K562 (cell line): Measurements from ENCODE around the gene STK26. TPM values are rescaled to one million over a fixed set of nuclear protein-coding genes. Genes with fewer than 3 reads are reported as not detected.

ENCODE experiments used
- ATAC-seq: fragments of 200-7000 bp; cut with Tn5 transposase; 3 replicates; pipeline ENCODE4 v1.9.1; 2020; ENCODE audit warnings: moderate library complexity
- BruUV-seq: library from RNA; stranded (reverse); fragments of 400-500 nt; replicated peaks from 2 replicates; lab custom pipeline; 2021; lab: Mats Ljungman, UMichigan
- CTCF ChIA-PET: fragments of 300-600 bp; formaldehyde crosslinking; extraction: SDS; loops from one replicate; lab custom pipeline; 2021; ENCODE audit warnings: low intra/inter-chr PET ratio; lab: Yijun Ruan, JAX
- POLR2A ChIA-PET: fragments of 300-600, 350-650 bp; sonication (Branson Sonifier 250); formaldehyde crosslinking; extraction: SDS; loops from one replicate; lab custom pipeline; 2021; ENCODE audit warnings: antibody characterized with exemption, inconsistent platforms; lab: Yijun Ruan, JAX
- DNase-seq, 4 experiments: peaks; one replicate each; pipeline versions ENCODE4 v3.0.0 to v3.0.0-alpha.2; 2011 to 2018; ENCODE audit warnings: low spot score in 3 of 4, mixed read lengths in 3 of 4; ENCODE audit errors: extremely low read depth in 1 of 4
- FAIRE-seq: peaks from 2 replicates; lab custom pipeline; 2011; peaks lifted over from hg19 to GRCh38; lab: Jason Lieb, UNC
- H2AFZ ChIP-seq: 2 replicates; pipeline ENCODE4 v1.6.0; 2011; ENCODE audit warnings: low read depth, low read length, control low read depth, inconsistent platforms
- H3K27ac ChIP-seq: fragments of 200-600 bp; 3 replicates; pipeline ENCODE4 v1.8.0; 2011; ENCODE audit warnings: low read depth, mild to moderate bottlenecking, control low read depth, inconsistent platforms, low read length, moderate library complexity, mixed read lengths; ENCODE audit errors: extremely low read depth
- H3K27me3 ChIP-seq, 2 experiments: fragments of 300-600 bp in 1 of 2; 2 replicates in 1 of 2; 3 replicates in 1 of 2; pipeline versions ENCODE4 v1.6.0 to v1.8.0; 2011; ENCODE audit warnings: inconsistent platforms in 2 of 2, low read length in 2 of 2, mild to moderate bottlenecking in 1 of 2, mixed read lengths in 1 of 2, moderate library complexity in 1 of 2; ENCODE audit not compliant: control insufficient read depth in 2 of 2, insufficient read depth in 2 of 2
- H3K36me3 ChIP-seq: fragments of 300-600 bp; 3 replicates; pipeline ENCODE4 v1.8.0; 2011; ENCODE audit warnings: mild to moderate bottlenecking, low read length, inconsistent platforms; ENCODE audit not compliant: control insufficient read depth, insufficient read depth
- H3K4me1 ChIP-seq, 2 experiments: fragments of 200-600 bp in 1 of 2; replicated peaks in 1 of 2; 2 replicates in 1 of 2; 3 replicates in 1 of 2; pipeline versions ENCODE4 v1.5.1 to v1.8.0; 2011; ENCODE audit warnings: inconsistent platforms in 2 of 2, low read length in 2 of 2, mild to moderate bottlenecking in 1 of 2, mixed read lengths in 1 of 2, moderate library complexity in 1 of 2; ENCODE audit not compliant: control insufficient read depth in 2 of 2, insufficient read depth in 2 of 2
- H3K4me2 ChIP-seq: 2 replicates; pipeline ENCODE4 v1.6.1; 2011; ENCODE audit warnings: low read length, control low read depth, inconsistent platforms, mixed read lengths; ENCODE audit not compliant: insufficient read depth
- H3K4me3 ChIP-seq: fragments of 200-600 bp; sonication (generic), shearing (Covaris generic); 2 replicates; pipeline ENCODE4 v1.5.1; 2016; ENCODE audit warnings: control low read depth, inconsistent platforms
- H3K79me2 ChIP-seq: fragments of 200-600 bp; 3 replicates; pipeline ENCODE4 v1.8.0; 2011; ENCODE audit warnings: low read length, inconsistent platforms; ENCODE audit not compliant: control insufficient read depth, insufficient read depth
- H3K9ac ChIP-seq, 2 experiments: 2 replicates each; pipeline versions ENCODE4 v1.6.0 to v1.6.1; 2011; ENCODE audit warnings: low read depth in 2 of 2, low read length in 2 of 2, control low read depth in 1 of 2, inconsistent platforms in 1 of 2, mild to moderate bottlenecking in 1 of 2, mixed read lengths in 1 of 2; ENCODE audit not compliant: insufficient read depth in 1 of 2
- H3K9me1 ChIP-seq: one replicate; pipeline ENCODE4 v1.6.0; 2011; ENCODE audit warnings: inconsistent platforms, mild to moderate bottlenecking, low read length, moderate library complexity; ENCODE audit not compliant: control insufficient read depth, insufficient read depth
- H3K9me3 ChIP-seq: replicated peaks from 2 replicates; pipeline ENCODE4 v1.5.1; 2011; ENCODE audit warnings: low read depth, low read length, inconsistent platforms; ENCODE audit not compliant: control insufficient read depth, insufficient read depth
- H4K20me1 ChIP-seq: replicated peaks from 2 replicates; pipeline ENCODE4 v1.6.1; 2011; ENCODE audit warnings: low read length, inconsistent platforms, mixed read lengths; ENCODE audit not compliant: control insufficient read depth, insufficient read depth
- CTBP1 ChIP-seq: fragments of 450-650 bp; IDR thresholded peaks from 2 replicates; pipeline ENCODE4 v1.6.1; 2016; ENCODE audit warnings: borderline replicate concordance
- ERF ChIP-seq: fragments of 450-650 bp; formaldehyde crosslinking; IDR thresholded peaks from 2 replicates; pipeline ENCODE4 v1.4.0; 2020; ENCODE audit warnings: mild to moderate bottlenecking, mixed read lengths
- MIER1 ChIP-seq: fragments of 450-650 bp; IDR thresholded peaks from 2 replicates; pipeline ENCODE4 v1.6.1; 2016; ENCODE audit warnings: antibody characterized with exemption, mild to moderate bottlenecking, low read depth
- NFXL1 ChIP-seq: fragments of 450-650 bp; formaldehyde crosslinking; IDR thresholded peaks from 2 replicates; pipeline ENCODE4 v1.4.0; 2021; ENCODE audit warnings: mild to moderate bottlenecking
- NRF1 ChIP-seq, 2 experiments: fragments of 450-650 bp; IDR thresholded peaks in 1 of 2; conservative IDR thresholded peaks in 1 of 2; 2 replicates each; pipeline ENCODE4 v1.6.1; 2014; ENCODE audit warnings: mild to moderate bottlenecking in 2 of 2
- OTX1 ChIP-seq: fragments of 450-650 bp; formaldehyde crosslinking; IDR thresholded peaks from 2 replicates; pipeline ENCODE4 v1.4.0; 2022; ENCODE audit warnings: mild to moderate bottlenecking
- RBM22 ChIP-seq: fragments of 200-400 bp; formaldehyde crosslinking; IDR thresholded peaks from 2 replicates; pipeline ENCODE4 v1.6.1; 2018; ENCODE audit warnings: low read length, low read depth; ENCODE audit not compliant: poor library complexity, severe bottlenecking
- SETDB1 ChIP-seq: IDR thresholded peaks from one replicate; pipeline ENCODE4 v1.6.1; 2012; ENCODE audit warnings: low read length, control low read depth, inconsistent platforms
- SMC3 ChIP-seq: conservative IDR thresholded peaks from 2 replicates; pipeline ENCODE4 v1.6.1; 2011; ENCODE audit warnings: low read depth, low read length, improper control_type of control experiment; ENCODE audit not compliant: insufficient read depth
- THRAP3 ChIP-seq: fragments of 450-650 bp; IDR thresholded peaks from 2 replicates; pipeline ENCODE4 v1.6.1; 2016; ENCODE audit warnings: mild to moderate bottlenecking, inconsistent platforms, borderline replicate concordance
- ZNF239 ChIP-seq: fragments of 250-450 bp; sonication (Bioruptor Pico); IDR thresholded peaks from 2 replicates; pipeline ENCODE4 v1.4.0; 2020; ENCODE audit warnings: mild to moderate bottlenecking
- ZNF408 ChIP-seq: fragments of 250-450 bp; sonication (Bioruptor Pico); IDR thresholded peaks from 2 replicates; pipeline ENCODE4 v1.4.0; 2020; ENCODE audit warnings: low read depth, mild to moderate bottlenecking, moderate library complexity
- WGBS: fragments of 100-300 bp; shearing (Covaris generic); methylation state at CpG from one replicate; pipeline ENCODE4 v1.1.6; 2016; ENCODE audit warnings: low coverage, mixed read lengths; ENCODE audit not compliant: insufficient coverage; ENCODE audit errors: missing lambda C conversion rate; 5-methylcytosine and 5-hydroxymethylcytosine counted together
- in situ Hi-C: fragments of 300-500 bp; cut with MboI; formaldehyde crosslinking; loops from 4 replicates; pipeline ENCODE4 v1.15.0; 2018; ENCODE audit warnings: inconsistent platforms, mixed read lengths
- intact Hi-C: fragments of 100-400 bp; cut with micrococcal nuclease; formaldehyde crosslinking; loops from 2 replicates; pipeline ENCODE4 v1.14.2; 2022
- polyA plus RNA-seq, 8 experiments: library from polyadenylated mRNA; depleted of rRNA in 4 of 8; stranded (reverse) in 5 of 8; unstranded in 3 of 8; fragments of >200 nt; fragmentation: Nextera tagmentation in 2 of 8; fragmentation: Illumina TruSeq in 1 of 8; extraction: Ambion mirVana in 2 of 8; extraction: Trizol in 1 of 8; gene quantifications; 2 replicates each; pipeline versions ENCODE4 v1.2.1 to v1.2.3, GENCODE V29; 2011 to 2014; ENCODE audit warnings: inconsistent platforms in 1 of 8, missing spikeins in 1 of 8
- total RNA-seq, 7 experiments: library from RNA; depleted of rRNA in 6 of 7; stranded (reverse); fragments of >200 nt in 6 of 7; fragmentation: Illumina TruSeq in 2 of 7; extraction: Trizol in 2 of 7; gene quantifications; 2 replicates each; pipeline versions ENCODE4 v1.2.1 to v1.2.3, GENCODE V29; 2011 to 2021; ENCODE audit warnings: low replicate concordance in 1 of 7
- TF ChIP-seq, protein P1 (sequence below), 2 experiments: IDR thresholded peaks; 2 replicates each; pipeline ENCODE4 v1.6.1; 2012; ENCODE audit warnings: improper control_type of control experiment in 2 of 2, low read depth in 2 of 2, low read length in 2 of 2, borderline replicate concordance in 1 of 2

The STK26 gene
- total and polyA plus RNA-seq, 9 of the 15 experiments (the other 6 are each of a cell fraction or from before 2014, with no cell fraction given), result 28.1 to 72.9 (median 50.1) TPM

DNA sequence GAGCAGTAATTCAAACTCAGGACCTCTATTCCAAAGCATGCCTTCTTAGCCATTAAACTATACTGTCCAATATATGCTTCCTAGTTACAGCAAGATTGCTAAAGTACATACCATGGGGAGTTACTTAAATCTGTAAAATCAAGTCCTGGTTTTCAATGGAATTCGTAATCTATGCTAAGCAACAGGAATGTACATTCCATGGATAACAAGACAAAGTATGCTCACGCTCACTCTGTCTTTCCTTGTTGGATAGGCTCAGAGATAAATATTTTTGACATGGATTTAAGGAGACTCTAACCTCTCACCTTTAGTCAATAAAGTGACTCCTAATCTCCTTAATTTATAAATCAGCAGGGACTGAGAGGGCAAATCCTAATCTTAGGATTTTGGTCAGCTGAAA lies 47.3 kb upstream of the STK26 start:
- DNase-seq, result no peak
- H3K4me1 ChIP-seq, result peaks cover 0 to 5% of the 10 kb centered on the region in 2 experiments; a peak in 2 of 5 replicates
- POLR2A ChIA-PET, result no interaction called here
- H2AFZ ChIP-seq, result no peak overlapping the region
- CTCF ChIA-PET, result no interaction called here
- H3K36me3 ChIP-seq, result no peaks in the 10 kb centered on the region
- BruUV-seq, result no TSS peak
- intact Hi-C loops (no loop called here), in situ Hi-C loops (no loop called here)
- WGBS, result 58% methylated on average over 2 of the region's 2 CpGs
- FAIRE-seq, result no peak
- no peaks in the 10 kb centered on the region for H3K9me3 ChIP-seq
- H3K27ac ChIP-seq, result no peak overlapping the region
- H3K79me2 ChIP-seq, result no peaks in the 10 kb centered on the region
- H3K27me3 ChIP-seq, result no peaks in the 10 kb centered on the region
- H3K9ac ChIP-seq, result no peak overlapping the region
- H4K20me1 ChIP-seq, result no peaks in the 10 kb centered on the region
- no peak overlapping the region for H3K4me2 ChIP-seq
- H3K4me3 ChIP-seq, result no peak overlapping the region
- TF ChIP-seq THRAP3 (no peak), NRF1 (conservative IDR thresholded peaks at IDR 0.05 in 1 of 2, IDR thresholded peaks at IDR 0.05 in 1 of 2) (no peak), SMC3 (no peak), SETDB1 (no peak), ZNF408 (CRISPR knock-in tag) (no peak), CTBP1 (no peak), OTX1 (CRISPR knock-in tag) (no peak), MIER1 (no peak), NFXL1 (CRISPR knock-in tag) (no peak), ZNF239 (no peak), ERF (no peak), RBM22 (no peak)
- TF ChIP-seq, protein P1, sequence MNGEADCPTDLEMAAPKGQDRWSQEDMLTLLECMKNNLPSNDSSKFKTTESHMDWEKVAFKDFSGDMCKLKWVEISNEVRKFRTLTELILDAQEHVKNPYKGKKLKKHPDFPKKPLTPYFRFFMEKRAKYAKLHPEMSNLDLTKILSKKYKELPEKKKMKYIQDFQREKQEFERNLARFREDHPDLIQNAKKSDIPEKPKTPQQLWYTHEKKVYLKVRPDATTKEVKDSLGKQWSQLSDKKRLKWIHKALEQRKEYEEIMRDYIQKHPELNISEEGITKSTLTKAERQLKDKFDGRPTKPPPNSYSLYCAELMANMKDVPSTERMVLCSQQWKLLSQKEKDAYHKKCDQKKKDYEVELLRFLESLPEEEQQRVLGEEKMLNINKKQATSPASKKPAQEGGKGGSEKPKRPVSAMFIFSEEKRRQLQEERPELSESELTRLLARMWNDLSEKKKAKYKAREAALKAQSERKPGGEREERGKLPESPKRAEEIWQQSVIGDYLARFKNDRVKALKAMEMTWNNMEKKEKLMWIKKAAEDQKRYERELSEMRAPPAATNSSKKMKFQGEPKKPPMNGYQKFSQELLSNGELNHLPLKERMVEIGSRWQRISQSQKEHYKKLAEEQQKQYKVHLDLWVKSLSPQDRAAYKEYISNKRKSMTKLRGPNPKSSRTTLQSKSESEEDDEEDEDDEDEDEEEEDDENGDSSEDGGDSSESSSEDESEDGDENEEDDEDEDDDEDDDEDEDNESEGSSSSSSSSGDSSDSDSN (IDR thresholded peaks at IDR 0.05; ENCODE audit: borderline replicate concordance in 1 of 2, low read depth in 2 of 2, low read length in 2 of 2), result no peak
- H3K9me1 ChIP-seq, result no peaks in the 10 kb centered on the region
- ATAC-seq, result no peak
